ENCODE results near the gene PUS1. TPM values are rescaled to one million over a fixed set of nuclear protein-coding genes. Genes with fewer than 3 reads are reported as not detected.

The PUS1 gene
- total and polyA plus RNA-seq, 4 donors = 6.8 to 35.6 (median 29.8) TPM

DNA sequence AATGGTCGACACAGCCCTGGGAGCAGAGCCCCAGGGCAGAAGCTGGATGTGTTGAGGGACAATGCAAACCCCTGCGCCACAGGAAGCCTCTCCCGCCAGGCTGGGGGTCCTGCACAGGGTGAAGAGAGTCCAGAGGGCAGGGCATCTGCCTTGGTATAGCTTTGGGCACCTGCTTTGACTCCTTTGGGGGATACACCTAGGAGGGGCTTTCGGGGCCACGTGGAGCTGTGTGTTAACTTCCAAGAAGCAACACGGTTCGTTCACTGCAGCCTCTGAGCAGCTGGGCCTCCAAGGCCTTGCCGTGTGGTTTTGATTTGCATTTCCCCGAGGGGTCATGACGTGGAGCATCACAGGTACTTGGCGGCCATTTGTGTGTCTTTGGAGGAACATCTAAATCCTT, 5.8 kb upstream of the PUS1 start:
- TF ChIP-seq, protein P1, sequence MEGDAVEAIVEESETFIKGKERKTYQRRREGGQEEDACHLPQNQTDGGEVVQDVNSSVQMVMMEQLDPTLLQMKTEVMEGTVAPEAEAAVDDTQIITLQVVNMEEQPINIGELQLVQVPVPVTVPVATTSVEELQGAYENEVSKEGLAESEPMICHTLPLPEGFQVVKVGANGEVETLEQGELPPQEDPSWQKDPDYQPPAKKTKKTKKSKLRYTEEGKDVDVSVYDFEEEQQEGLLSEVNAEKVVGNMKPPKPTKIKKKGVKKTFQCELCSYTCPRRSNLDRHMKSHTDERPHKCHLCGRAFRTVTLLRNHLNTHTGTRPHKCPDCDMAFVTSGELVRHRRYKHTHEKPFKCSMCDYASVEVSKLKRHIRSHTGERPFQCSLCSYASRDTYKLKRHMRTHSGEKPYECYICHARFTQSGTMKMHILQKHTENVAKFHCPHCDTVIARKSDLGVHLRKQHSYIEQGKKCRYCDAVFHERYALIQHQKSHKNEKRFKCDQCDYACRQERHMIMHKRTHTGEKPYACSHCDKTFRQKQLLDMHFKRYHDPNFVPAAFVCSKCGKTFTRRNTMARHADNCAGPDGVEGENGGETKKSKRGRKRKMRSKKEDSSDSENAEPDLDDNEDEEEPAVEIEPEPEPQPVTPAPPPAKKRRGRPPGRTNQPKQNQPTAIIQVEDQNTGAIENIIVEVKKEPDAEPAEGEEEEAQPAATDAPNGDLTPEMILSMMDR (IDR thresholded peaks at IDR 0.05; ENCODE audit: control extremely low read depth, extremely low read depth) = no peak
- WGBS, 2 donors = 83 to 89% methylated on average over 11 of the region's 11 CpGs
- ATAC-seq (ENCODE audit: insufficient read depth, low FRiP score) = no peak

DNA sequence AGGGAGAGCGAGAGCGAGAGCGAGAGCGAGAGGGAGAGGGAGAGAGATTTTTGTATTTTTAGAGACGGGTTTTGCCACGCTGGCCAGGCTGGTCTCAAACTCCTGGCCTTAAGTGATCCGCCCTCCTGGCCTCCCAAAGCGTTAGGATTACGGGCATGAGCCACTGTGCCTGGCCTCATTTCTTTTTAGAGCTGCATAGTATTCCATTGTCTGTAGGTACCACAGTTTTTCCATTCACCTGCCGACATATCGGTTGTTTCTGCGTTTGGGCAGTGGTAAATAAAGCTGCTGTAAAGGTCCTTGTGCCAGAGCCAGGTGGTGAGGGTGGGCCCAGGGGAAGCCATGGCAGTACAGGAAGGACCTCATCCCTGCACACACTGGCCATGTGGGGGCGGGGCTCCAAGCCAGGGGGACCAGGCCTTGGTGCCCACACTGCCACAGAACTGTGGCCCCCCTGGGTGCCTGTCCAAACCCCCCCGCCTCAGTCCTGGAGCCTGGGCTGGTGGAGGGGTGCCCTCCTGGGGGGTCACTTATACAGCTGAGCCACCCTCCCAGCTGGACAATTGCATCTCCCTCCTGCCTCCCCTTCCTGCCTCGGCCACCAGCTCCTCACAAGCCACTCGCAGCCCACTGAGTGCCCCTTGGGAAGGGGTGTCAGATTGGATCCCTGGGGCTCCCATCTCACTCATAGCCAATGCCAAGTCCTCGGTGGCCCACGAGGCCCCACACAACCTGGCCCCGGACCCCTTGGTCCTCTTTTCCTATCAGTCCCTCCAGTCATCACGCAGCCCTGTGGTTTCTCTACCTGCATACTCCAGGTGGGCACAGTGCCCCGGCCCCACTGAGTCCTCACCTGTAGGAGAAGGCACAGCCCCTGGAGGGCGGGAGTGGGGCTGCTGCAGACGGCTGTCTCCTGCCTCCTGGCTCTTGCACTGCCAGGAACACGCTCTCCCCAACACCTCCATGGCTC, 1.7 kb upstream of the PUS1 start:
- no peak for DNase-seq
- no peak for ATAC-seq (ENCODE audit: insufficient read depth, low FRiP score)
- no peak overlapping the region for H3K4me3 ChIP-seq
- H3K27me3 ChIP-seq (ENCODE audit: control insufficient read depth in 3 of 3, insufficient read depth in 3 of 3, low read length in 2 of 3) = no peaks in the 10 kb centered on the region
- 92 to 93% methylated on average over 22 to 24 of the region's 24 CpGs for WGBS, 2 donors
- H3K4me1 ChIP-seq (ENCODE audit: control insufficient read depth in 5 of 5, insufficient read depth in 5 of 5, low read length in 5 of 5) = peaks cover 0 to 10% (median 0%) of the 10 kb centered on the region in 5 donors
- TF ChIP-seq, protein P1 (IDR thresholded peaks at IDR 0.05; ENCODE audit: control extremely low read depth, extremely low read depth) = no peak
- H3K9me3 ChIP-seq (ENCODE audit: control insufficient read depth in 4 of 4, insufficient read depth in 3 of 4, low read length in 3 of 4) = no peaks in the 10 kb centered on the region
- no peak overlapping the region for H3K27ac ChIP-seq (ENCODE audit: low read depth in 1 of 2, low read length in 1 of 2)
- peaks cover 0 to 8% (median 6%) of the 10 kb centered on the region in 4 donors for H3K36me3 ChIP-seq (ENCODE audit: control insufficient read depth in 4 of 4, insufficient read depth in 4 of 4, low read length in 4 of 4)
- H3K9ac ChIP-seq (ENCODE audit: insufficient read depth in 1 of 2, low read length in 2 of 2) = no peak overlapping the region

More for the DNA sequence above, 5.8 kb upstream of the PUS1 start:
- H3K9me3 ChIP-seq (ENCODE audit: control insufficient read depth in 4 of 4, insufficient read depth in 3 of 4, low read length in 3 of 4) = no peaks in the 10 kb centered on the region
- no peak overlapping the region for H3K27ac ChIP-seq (ENCODE audit: low read depth in 1 of 2, low read length in 1 of 2)
- H3K4me1 ChIP-seq (ENCODE audit: control insufficient read depth in 5 of 5, insufficient read depth in 5 of 5, low read length in 5 of 5) = no peaks in the 10 kb centered on the region
- DNase-seq = no peak
- H3K4me3 ChIP-seq = no peak overlapping the region
- no peak overlapping the region for H3K9ac ChIP-seq (ENCODE audit: insufficient read depth in 1 of 2, low read length in 2 of 2)
- no peaks in the 10 kb centered on the region for H3K27me3 ChIP-seq (ENCODE audit: control insufficient read depth in 3 of 3, insufficient read depth in 3 of 3, low read length in 2 of 3)
- H3K36me3 ChIP-seq (ENCODE audit: control insufficient read depth in 4 of 4, insufficient read depth in 4 of 4, low read length in 4 of 4) = peaks cover 0 to 39% (median 7%) of the 10 kb centered on the region in 4 donors

DNA sequence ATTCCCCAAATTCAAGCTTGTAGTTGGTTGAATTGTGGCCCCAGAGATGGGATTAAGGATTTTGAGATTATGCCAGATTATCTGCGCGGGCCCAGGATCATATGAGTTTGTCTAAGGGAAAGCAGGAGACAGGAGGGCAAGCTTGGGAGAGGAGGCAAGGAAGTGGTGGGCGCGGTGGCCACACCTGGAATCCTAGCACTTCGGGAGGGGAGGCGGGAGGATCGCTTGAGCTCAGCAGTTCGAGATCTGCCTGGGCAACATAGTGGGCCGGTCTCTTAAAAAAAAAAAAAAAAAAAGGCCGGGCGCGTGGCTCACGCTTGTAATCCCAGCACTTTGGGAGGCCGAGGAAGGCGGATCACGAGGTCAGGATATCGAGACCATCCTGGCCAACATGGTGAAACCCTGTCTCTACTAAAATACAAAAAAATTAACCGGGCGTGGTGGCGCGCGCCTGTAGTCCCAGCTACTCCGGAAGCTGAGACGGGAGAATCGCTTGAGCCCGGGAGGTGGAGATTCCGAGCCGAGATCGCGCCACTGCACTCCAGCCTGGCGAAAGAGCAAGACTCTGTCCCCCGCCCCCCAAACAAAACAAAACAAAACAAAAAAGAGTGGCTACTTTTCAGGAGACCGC, 881 bp upstream of the PUS1 start:
- peak overlapping the region; percentile 71 for H3K4me3 ChIP-seq
- peak; percentile 4 for ATAC-seq (ENCODE audit: insufficient read depth, low FRiP score)
- TF ChIP-seq, protein P1 (IDR thresholded peaks at IDR 0.05; ENCODE audit: control extremely low read depth, extremely low read depth) = no peak
- H3K36me3 ChIP-seq (ENCODE audit: control insufficient read depth in 4 of 4, insufficient read depth in 4 of 4, low read length in 4 of 4) = peaks cover 8 to 11% (median 10%) of the 10 kb centered on the region in 4 donors
- H3K4me1 ChIP-seq (ENCODE audit: control insufficient read depth in 5 of 5, insufficient read depth in 5 of 5, low read length in 5 of 5) = peaks cover 0 to 10% (median 0%) of the 10 kb centered on the region in 5 donors
- no peaks in the 10 kb centered on the region for H3K9me3 ChIP-seq (ENCODE audit: control insufficient read depth in 4 of 4, insufficient read depth in 3 of 4, low read length in 3 of 4)
- no peaks in the 10 kb centered on the region for H3K27me3 ChIP-seq (ENCODE audit: control insufficient read depth in 3 of 3, insufficient read depth in 3 of 3, low read length in 2 of 3)
- 29 to 33% methylated on average over 32 to 33 of the region's 33 CpGs for WGBS, 2 donors
- peak overlapping the region; percentile 89 to 91 for H3K27ac ChIP-seq (ENCODE audit: low read depth in 1 of 2, low read length in 1 of 2)
- DNase-seq = peak in 1 of 3 donors; percentile 42
- no peak overlapping the region for H3K9ac ChIP-seq (ENCODE audit: insufficient read depth in 1 of 2, low read length in 2 of 2)
